IMR-90 (cell line): ENCODE results near the gene MBNL3. TPM values are rescaled to one million over a fixed set of nuclear protein-coding genes. Genes with fewer than 3 reads are reported as not detected.

Experiments used
- ATAC-seq: fragments of 200-7000 bp; cut with Tn5 transposase; 2 replicates; pipeline ENCODE4 v1.9.1; 2020; ENCODE audit warnings: low read depth, mild to moderate bottlenecking, moderate library complexity
- BruUV-seq: library from RNA; stranded (reverse); fragments of 400-500 nt; replicated peaks from 2 replicates; lab custom pipeline; 2021; lab: Mats Ljungman, UMichigan
- CTCF ChIA-PET: fragments of 300-600 bp; formaldehyde crosslinking; extraction: SDS; loops from one replicate; lab custom pipeline; 2021; ENCODE audit warnings: antibody characterized with exemption; lab: Yijun Ruan, JAX
- POLR2A ChIA-PET: fragments of 300-600 bp; sonication (Branson Sonifier 250); formaldehyde crosslinking; loops from one replicate; lab custom pipeline; 2022; ENCODE audit warnings: antibody characterized with exemption; ENCODE audit not compliant: unreplicated experiment; lab: Charles Lee
- DNase-seq: peaks from one replicate; pipeline ENCODE4 v3.0.0; 2013
- H2AFZ ChIP-seq: replicated peaks from 2 replicates; pipeline ENCODE3; 2013; ENCODE audit warnings: low read length, mild to moderate bottlenecking; ENCODE audit not compliant: poor library complexity
- H2AK5ac ChIP-seq: 2 replicates; pipeline ENCODE4 v1.6.1; 2013; ENCODE audit warnings: low read depth, low read length, inconsistent platforms
- H2AK9ac ChIP-seq: replicated peaks from 2 replicates; pipeline ENCODE3; 2013; ENCODE audit warnings: mild to moderate bottlenecking, low read depth, low read length, moderate library complexity; ENCODE audit not compliant: poor library complexity
- H2BK120ac ChIP-seq: 2 replicates; pipeline ENCODE4 v1.6.1; 2013; ENCODE audit warnings: low read depth, low read length, inconsistent platforms
- H2BK15ac ChIP-seq: 3 replicates; pipeline ENCODE4 v1.6.1; 2013; ENCODE audit warnings: low read depth, low read length, inconsistent platforms
- H2BK20ac ChIP-seq: 2 replicates; pipeline ENCODE4 v1.6.1; 2013; ENCODE audit warnings: low read depth, mild to moderate bottlenecking, inconsistent platforms, low read length, moderate library complexity
- H2BK5ac ChIP-seq: 2 replicates; pipeline ENCODE4 v1.6.1; 2013; ENCODE audit warnings: mild to moderate bottlenecking, low read depth, low read length, inconsistent platforms; ENCODE audit not compliant: poor library complexity, severe bottlenecking
- H3K14ac ChIP-seq: replicated peaks from 2 replicates; pipeline ENCODE4 v1.6.1; 2013; ENCODE audit warnings: low read depth, low read length, inconsistent platforms
- H3K18ac ChIP-seq: 2 replicates; pipeline ENCODE4 v1.6.1; 2013; ENCODE audit warnings: low read depth, low read length, control low read depth
- H3K23ac ChIP-seq: 2 replicates; pipeline ENCODE4 v1.6.1; 2013; ENCODE audit warnings: low read depth, low read length, inconsistent platforms
- H3K27ac ChIP-seq: 2 replicates; pipeline ENCODE4 v1.5.1; 2013; ENCODE audit warnings: mild to moderate bottlenecking, control low read depth, low read length; ENCODE audit not compliant: insufficient read depth
- H3K27me3 ChIP-seq: 2 replicates; pipeline ENCODE4 v1.6.1; 2013; ENCODE audit warnings: low read length; ENCODE audit not compliant: control insufficient read depth, insufficient read depth
- H3K36me3 ChIP-seq: 2 replicates; pipeline ENCODE4 v1.6.1; 2013; ENCODE audit warnings: low read length, mixed read lengths; ENCODE audit not compliant: control insufficient read depth, insufficient read depth
- H3K4ac ChIP-seq: 2 replicates; pipeline ENCODE4 v1.6.1; 2013; ENCODE audit warnings: low read depth, low read length, inconsistent platforms
- H3K4me1 ChIP-seq: 2 replicates; pipeline ENCODE4 v1.6.1; 2013; ENCODE audit warnings: low read length, mixed read lengths; ENCODE audit not compliant: control insufficient read depth, insufficient read depth
- H3K4me2 ChIP-seq: 2 replicates; pipeline ENCODE4 v1.6.1; 2013; ENCODE audit warnings: low read depth, mild to moderate bottlenecking, control low read depth, low read length, moderate library complexity
- H3K4me3 ChIP-seq: 2 replicates; pipeline ENCODE4 v1.5.1; 2013; ENCODE audit warnings: low read depth, mild to moderate bottlenecking, control low read depth, low read length, moderate library complexity; ENCODE audit not compliant: insufficient read depth
- H3K56ac ChIP-seq: 2 replicates; pipeline ENCODE4 v1.6.1; 2013; ENCODE audit warnings: low read length, inconsistent platforms; ENCODE audit not compliant: insufficient read depth; ENCODE audit errors: extremely low read depth
- H3K79me1 ChIP-seq, 2 experiments: 2 replicates each; pipeline ENCODE4 v1.6.1; 2013; ENCODE audit warnings: low read length in 2 of 2, inconsistent platforms in 1 of 2, low read depth in 1 of 2
- H3K9ac ChIP-seq: 2 replicates; pipeline ENCODE4 v1.6.1; 2013; ENCODE audit warnings: low read depth, low read length, control low read depth
- H3K9me1 ChIP-seq: 2 replicates; pipeline ENCODE4 v1.6.1; 2013; ENCODE audit warnings: low read length, inconsistent platforms; ENCODE audit not compliant: insufficient read depth
- H3K9me3 ChIP-seq: 2 replicates; pipeline ENCODE4 v1.6.1; 2013; ENCODE audit warnings: low read length; ENCODE audit not compliant: control insufficient read depth, insufficient read depth
- H4K20me1 ChIP-seq: 2 replicates; pipeline ENCODE4 v1.6.1; 2013; ENCODE audit warnings: low read length, inconsistent platforms; ENCODE audit not compliant: insufficient read depth
- H4K5ac ChIP-seq: 2 replicates; pipeline ENCODE4 v1.6.1; 2013; ENCODE audit warnings: mild to moderate bottlenecking, low read depth, low read length, control low read depth
- H4K8ac ChIP-seq, 2 experiments: 2 replicates each; pipeline ENCODE4 v1.6.1; 2013; ENCODE audit warnings: low read depth in 2 of 2, low read length in 2 of 2, control low read depth in 1 of 2, inconsistent platforms in 1 of 2
- H4K91ac ChIP-seq: 2 replicates; pipeline ENCODE4 v1.6.1; 2013; ENCODE audit warnings: low read depth, low read length, inconsistent platforms; ENCODE audit not compliant: insufficient read depth
- BHLHE40 ChIP-seq: fragments of 150-350 bp; IDR thresholded peaks from 2 replicates; pipeline ENCODE4 v1.6.1; 2016; ENCODE audit warnings: mild to moderate bottlenecking, low read depth, low read length
- CHD1 ChIP-seq: IDR thresholded peaks from 2 replicates; pipeline ENCODE4 v1.6.1; 2012; ENCODE audit warnings: low read depth, low read length, improper control_type of control experiment
- CTCF ChIP-seq: conservative IDR thresholded peaks from 2 replicates; pipeline ENCODE4 v1.5.1; 2012; ENCODE audit warnings: mild to moderate bottlenecking, low read depth, low read length, improper control_type of control experiment
- MAZ ChIP-seq: IDR thresholded peaks from 2 replicates; pipeline ENCODE4 v1.6.1; 2012; ENCODE audit warnings: low read depth, mild to moderate bottlenecking, low read length, improper control_type of control experiment, moderate library complexity, borderline replicate concordance
- MXI1 ChIP-seq: IDR thresholded peaks from 2 replicates; pipeline ENCODE4 v1.6.1; 2012; ENCODE audit warnings: low read depth, mild to moderate bottlenecking, low read length, moderate library complexity, borderline replicate concordance
- RFX5 ChIP-seq: IDR thresholded peaks from 2 replicates; pipeline ENCODE4 v1.8.0; 2012; ENCODE audit warnings: low read depth, mild to moderate bottlenecking, low read length, moderate library complexity
- SMC3 ChIP-seq: fragments of 150-350 bp; IDR thresholded peaks from 2 replicates; pipeline ENCODE4 v1.6.1; 2016; ENCODE audit warnings: low read depth, mild to moderate bottlenecking, antibody characterized with exemption, low read length, moderate library complexity
- USF2 ChIP-seq: fragments of 150-350 bp; IDR thresholded peaks from 2 replicates; pipeline ENCODE4 v1.6.1; 2017; ENCODE audit warnings: mild to moderate bottlenecking, antibody characterized with exemption, low read length, low read depth
- WGBS, 2 experiments: methylation state at CpG; one replicate each; pipeline versions ENCODE4 v1.1.5 to v1.1.7; 2013; ENCODE audit warnings: missing lambda C conversion rate in 2 of 2; ENCODE audit not compliant: insufficient read length in 1 of 2; ENCODE audit errors: extremely low coverage in 2 of 2; 5-methylcytosine and 5-hydroxymethylcytosine counted together
- dilution Hi-C: fragments of 300-500 bp; cut with HindIII; formaldehyde crosslinking; loops from one replicate; pipeline ENCODE4 v1.14.3; 2018; ENCODE audit warnings: low sequenced_read_pairs; ENCODE audit not compliant: unreplicated experiment
- in situ Hi-C: fragments of 300-500 bp; cut with MboI; formaldehyde crosslinking; loops from 3 replicates; pipeline ENCODE4 v1.14.3; 2019; ENCODE audit warnings: low sequenced_read_pairs, inconsistent platforms, mixed read lengths
- intact Hi-C: fragments of 100-400 bp; cut with micrococcal nuclease; formaldehyde crosslinking; loops from 2 replicates; pipeline ENCODE4 v1.10.0; 2022
- polyA plus RNA-seq, 3 experiments: library from polyadenylated mRNA; depleted of rRNA; stranded (reverse); fragments of >200 nt; gene quantifications; 2 replicates each; pipeline ENCODE4 v1.2.3, GENCODE V29; 2012; ENCODE audit warnings: low replicate concordance in 1 of 3
- total RNA-seq: library from RNA; depleted of rRNA; stranded (reverse); fragments of >200 nt; gene quantifications from 2 replicates; pipeline ENCODE4 v1.2.3, GENCODE V29; 2012
- TF ChIP-seq, protein P1 (sequence below): fragments of 150-350 bp; IDR thresholded peaks from 2 replicates; pipeline ENCODE4 v1.6.1; 2016; ENCODE audit warnings: low read depth, mild to moderate bottlenecking, low read length, moderate library complexity, borderline replicate concordance

Gene MBNL3
- total and polyA plus RNA-seq, 2 of the 4 experiments (the other 2 are of a cell fraction), result 0.32 to 1.1 TPM

GRCh38 chrX:132505116-132505515 is 16.3 kb upstream of the MBNL3 start:
- no peak overlapping the region for H3K4me2 ChIP-seq
- H3K79me1 ChIP-seq, result no peaks in the 10 kb centered on the region
- no peak overlapping the region for H2BK15ac ChIP-seq
- H3K23ac ChIP-seq, result no peak overlapping the region
- H2AFZ ChIP-seq, result no peak overlapping the region
- no peak for TF ChIP-seq RFX5
- no peak for TF ChIP-seq SMC3
- TF ChIP-seq, protein P1, sequence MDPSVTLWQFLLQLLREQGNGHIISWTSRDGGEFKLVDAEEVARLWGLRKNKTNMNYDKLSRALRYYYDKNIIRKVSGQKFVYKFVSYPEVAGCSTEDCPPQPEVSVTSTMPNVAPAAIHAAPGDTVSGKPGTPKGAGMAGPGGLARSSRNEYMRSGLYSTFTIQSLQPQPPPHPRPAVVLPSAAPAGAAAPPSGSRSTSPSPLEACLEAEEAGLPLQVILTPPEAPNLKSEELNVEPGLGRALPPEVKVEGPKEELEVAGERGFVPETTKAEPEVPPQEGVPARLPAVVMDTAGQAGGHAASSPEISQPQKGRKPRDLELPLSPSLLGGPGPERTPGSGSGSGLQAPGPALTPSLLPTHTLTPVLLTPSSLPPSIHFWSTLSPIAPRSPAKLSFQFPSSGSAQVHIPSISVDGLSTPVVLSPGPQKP, result no peak
- no peak for TF ChIP-seq CHD1
- TF ChIP-seq MXI1, result no peak
- no peak for TF ChIP-seq USF2
- no peak for TF ChIP-seq MAZ
- no peak for TF ChIP-seq BHLHE40
- no peak for TF ChIP-seq CTCF
- no peaks in the 10 kb centered on the region for H3K4me1 ChIP-seq
- no peak overlapping the region for H3K56ac ChIP-seq
- no peak overlapping the region for H3K27ac ChIP-seq
- no CpG with 5 or more reads among the region's 3 CpGs for WGBS, 2 experiments
- H3K9me3 ChIP-seq, result no peaks in the 10 kb centered on the region
- H3K9ac ChIP-seq, result no peak overlapping the region
- H2BK20ac ChIP-seq, result no peak overlapping the region
- no peak for ATAC-seq
- in situ Hi-C loops, result no loop called here
- no peak overlapping the region for H4K91ac ChIP-seq
- no peak overlapping the region for H4K5ac ChIP-seq
- dilution Hi-C loops, result no loop called here
- H2AK5ac ChIP-seq, result no peak overlapping the region
- DNase-seq, result no peak
- no peaks in the 10 kb centered on the region for H3K36me3 ChIP-seq
- intact Hi-C loops, result no loop called here
- POLR2A ChIA-PET, result no interaction called here
- H4K8ac ChIP-seq, result no peak overlapping the region
- no peak overlapping the region for H2BK120ac ChIP-seq
- no peak overlapping the region for H2BK5ac ChIP-seq
- H3K9me1 ChIP-seq, result no peaks in the 10 kb centered on the region
- no peak overlapping the region for H3K14ac ChIP-seq
- no peak overlapping the region for H2AK9ac ChIP-seq
- CTCF ChIA-PET, result no interaction called here
- no peak overlapping the region for H3K4me3 ChIP-seq
- H3K4ac ChIP-seq, result no peak overlapping the region
- peaks cover 9% of the 10 kb centered on the region for H3K27me3 ChIP-seq
- BruUV-seq, result no TSS peak
- no peak overlapping the region for H3K18ac ChIP-seq
- no peaks in the 10 kb centered on the region for H4K20me1 ChIP-seq
